ENCODE data around the gene TACSTD2.
"Not testable (repeated sequence)": the region's sequence is repeated elsewhere in the genome, so short reads cannot be mapped to it uniquely, and the experiment has no call there.

Gene TACSTD2

DNA sequence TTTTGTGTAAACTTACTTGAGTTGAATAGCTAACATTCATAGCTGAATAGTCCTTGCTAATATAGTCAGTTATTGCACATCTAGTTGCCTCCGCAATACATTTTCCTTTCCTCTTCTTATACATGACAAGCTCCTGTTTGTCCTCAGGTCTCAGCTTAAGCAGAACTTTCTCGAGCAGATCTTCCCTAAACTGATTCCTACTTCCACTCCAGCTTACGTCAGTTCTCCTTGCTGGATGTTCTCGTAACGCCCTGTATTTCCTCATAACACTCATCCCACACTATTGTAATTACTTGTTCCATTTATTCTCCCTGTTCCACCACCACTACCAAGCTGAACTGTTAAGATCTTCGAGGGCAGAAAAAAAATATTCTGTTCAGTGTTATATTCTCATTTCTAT lies 15.4 kb downstream of the TACSTD2 start:
- no peak for DNase-seq

DNA sequence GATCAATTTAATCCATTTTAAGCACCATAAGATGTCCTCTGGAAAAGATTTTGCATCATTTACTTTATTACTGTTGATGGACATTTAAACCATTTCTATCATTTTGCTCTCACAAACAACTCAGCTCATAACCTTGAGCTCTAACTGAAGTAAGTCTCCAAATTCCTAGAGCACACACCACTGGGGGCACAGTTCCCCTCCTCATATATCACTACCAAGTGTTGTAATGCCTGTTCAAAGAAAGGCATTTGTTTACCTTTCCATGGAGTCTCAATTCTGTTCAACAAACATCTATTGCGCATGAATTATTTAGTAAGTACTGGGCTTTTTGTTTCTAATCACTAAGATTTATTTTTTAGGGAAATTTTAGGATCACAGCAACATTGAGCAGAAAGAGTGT lies 21.7 kb downstream of the TACSTD2 start:
- DNase-seq: no peak

DNA sequence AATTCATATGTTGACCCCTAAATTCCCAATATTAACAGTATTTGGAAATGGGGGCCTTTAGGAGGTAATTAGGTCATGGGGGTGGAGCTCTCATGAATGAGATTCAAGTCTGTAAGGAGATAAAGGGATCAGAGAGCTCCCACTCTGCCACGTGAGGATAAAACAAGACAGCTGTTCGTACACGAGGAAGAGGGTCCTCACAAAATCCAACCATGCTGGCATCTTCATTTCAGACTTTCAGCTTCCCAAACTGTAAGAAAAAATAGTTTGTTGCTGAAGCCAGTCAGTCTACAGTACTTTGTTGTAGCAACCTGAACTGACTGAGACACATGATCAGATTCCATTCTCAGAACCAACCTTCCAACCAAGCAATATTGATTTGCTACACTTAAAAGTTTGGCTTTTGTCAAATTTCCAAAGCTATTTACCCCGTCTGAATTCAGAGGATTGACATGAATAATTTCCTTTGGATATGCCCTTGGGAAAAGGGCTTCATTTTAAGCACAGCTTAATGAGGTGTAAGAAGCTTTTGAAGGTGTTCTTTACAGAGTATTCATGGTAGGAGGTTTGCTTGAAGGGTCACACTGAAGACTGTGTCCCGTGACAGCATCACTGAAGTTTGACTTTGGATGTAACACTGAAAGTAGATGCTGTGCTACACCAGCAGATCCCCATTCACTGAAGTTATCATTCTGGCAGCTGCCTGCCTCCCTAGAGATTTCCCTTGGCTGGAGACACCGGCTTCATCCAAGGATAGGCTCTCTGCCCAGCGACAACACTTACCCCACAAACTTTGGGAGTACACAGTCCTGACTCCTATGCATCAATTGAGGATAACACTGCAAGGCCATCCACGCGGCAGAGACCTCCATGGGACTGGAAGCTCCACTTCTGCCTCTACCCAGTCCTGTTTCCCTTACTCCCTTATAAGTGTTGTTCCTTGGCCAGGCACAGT lies 25.6 kb downstream of the TACSTD2 start:
- DNase-seq: no peak

DNA sequence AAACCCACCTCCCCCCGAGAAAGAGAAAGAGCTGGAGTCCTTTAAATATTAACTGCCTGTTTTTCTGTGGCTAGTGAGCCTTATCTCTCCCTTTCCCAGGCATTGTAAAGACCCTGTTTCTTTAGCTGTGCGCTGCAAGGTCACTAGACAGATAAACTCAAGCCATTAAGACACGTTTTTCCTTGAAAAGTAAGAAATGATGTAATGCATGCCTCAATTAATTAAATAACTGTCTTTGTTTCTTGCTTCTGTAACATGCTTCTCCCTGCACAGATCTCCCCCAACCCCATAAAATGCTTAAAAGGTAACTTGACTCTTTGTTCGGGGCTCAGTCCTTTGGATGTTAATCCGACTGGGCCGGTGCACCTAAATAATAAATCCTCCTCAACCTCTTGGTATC lies 27.8 kb downstream of the TACSTD2 start:
- DNase-seq: not testable (repeated sequence)

DNA sequence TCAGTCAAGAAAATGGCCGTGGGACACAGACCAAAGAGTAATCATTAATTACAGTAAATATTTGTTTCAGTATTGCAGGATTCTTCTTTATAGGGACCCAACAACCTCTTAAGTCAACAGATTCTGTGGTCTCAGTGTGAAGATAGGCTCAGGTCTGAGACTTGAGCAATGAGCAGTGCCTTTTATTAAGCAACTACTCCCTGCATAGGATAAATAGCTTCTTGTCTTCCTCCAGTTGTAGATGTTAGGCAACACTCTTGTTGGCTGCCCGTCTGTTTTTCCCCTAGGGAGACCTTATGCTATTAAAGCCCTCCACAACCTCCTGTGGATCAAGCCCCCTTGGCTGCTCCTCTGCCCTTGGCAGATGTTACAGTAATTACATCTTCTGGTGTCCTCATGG lies 28.7 kb downstream of the TACSTD2 start:
- DNase-seq: no peak

DNA sequence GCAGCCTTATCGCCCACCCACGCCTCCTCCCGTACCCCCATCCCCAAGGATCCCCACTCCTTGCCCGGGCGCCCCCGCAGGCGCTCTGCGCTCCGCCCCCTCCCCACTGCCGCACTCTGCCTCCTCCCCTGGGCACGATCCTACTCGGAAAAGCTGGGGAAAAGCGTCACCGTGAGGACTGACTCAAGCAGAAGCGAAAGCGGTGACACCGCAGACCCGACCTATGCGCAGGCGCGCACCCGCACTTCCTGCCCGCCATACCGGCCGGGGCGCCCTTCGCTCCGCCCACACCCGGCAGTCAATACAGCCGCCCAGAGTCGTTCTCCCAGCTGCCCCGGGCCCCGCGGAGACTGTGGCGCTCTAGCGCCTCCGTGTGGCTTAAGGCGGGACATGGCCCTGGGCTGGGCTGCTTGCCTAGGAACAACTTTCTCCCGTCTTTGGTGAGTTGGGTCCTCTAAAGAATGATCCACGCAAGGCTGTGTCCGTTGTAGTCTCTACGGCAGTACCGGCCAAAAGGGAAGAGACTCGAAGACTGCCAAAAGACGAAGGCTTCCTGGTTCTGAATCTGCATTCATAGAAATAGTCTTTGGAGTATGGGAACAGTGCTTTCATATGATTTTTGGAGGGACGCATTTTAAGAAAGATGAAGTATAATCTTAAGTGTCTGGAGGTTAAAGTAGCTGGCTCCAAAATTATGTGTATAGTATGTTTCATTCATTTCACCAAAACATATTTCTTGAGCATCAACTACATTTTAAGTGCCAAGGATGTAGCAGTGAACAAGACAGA lies 30.3 kb downstream of the TACSTD2 start, which contains the start of gene OMA1:
OMA1 (minus strand) TSS at position 207 of the 789 bp plus-strand sequence. CDS start 7,432 bp downstream, outside the sequence.
- peak; percentile 93 to 97 (median 96) for DNase-seq

DNA sequence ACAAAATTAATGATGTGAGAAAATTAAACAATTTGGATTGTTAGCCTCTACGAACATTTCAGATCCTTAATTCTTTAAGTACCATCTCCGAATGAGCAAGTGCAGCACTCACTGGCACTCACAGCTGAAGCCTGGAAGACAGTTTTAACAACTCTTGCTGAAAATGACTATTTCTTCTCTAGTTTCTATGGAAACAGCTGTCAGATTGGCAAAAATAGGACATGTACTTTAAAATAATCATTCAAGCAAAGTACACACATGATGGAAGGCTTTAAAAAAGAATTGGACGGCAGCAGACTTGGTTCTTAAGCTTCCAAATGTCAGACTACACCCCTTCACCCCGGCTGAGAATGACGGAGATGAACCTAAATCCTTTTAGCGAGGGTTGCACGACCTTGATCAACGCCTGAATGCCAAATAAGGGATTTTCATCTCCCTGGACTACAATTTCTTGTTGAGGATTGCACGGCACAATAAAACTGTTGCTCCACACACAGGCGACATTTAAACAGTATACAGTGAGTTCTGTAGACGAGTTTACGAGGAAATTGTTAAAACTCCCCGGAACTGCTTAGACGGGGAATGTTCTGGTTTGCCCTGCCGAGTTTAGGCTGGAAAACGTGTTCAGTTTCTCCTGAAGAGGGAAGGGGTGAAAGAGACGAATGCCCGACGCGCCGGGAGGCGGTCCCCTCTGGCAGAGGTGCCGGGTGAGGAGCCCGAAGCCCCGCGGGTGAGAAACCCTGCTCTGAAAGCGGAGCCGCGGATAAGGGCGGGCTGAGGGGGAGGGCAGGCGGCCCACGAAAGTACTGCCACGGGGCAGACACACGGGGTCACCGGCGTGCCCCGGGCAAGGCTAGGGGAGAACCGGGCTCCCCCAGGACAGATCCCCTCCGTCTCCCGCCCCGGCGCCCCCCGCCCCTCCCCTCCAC lies 31.2 kb downstream of the TACSTD2 start:
- peak; percentile 70 to 88 (median 80) for DNase-seq

DNA sequence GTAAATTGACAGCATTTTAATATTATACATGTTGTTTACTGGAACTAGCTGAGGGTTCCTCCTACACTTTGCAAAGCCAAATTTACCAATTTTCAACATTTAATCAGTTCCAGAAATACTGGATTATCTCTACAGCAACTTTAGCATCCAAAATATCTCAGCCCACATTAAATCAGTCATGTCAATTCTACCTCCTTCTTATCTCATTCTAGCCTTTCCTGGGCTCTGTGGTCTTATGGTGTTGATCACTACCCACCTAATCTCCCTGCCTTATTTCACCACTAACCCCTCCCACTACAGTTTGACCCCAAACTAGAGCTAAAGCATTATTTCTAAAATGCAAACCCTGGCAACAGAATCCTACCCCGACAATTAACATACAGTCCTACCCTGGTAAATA lies 33.8 kb downstream of the TACSTD2 start:
- DNase-seq: no peak

DNA sequence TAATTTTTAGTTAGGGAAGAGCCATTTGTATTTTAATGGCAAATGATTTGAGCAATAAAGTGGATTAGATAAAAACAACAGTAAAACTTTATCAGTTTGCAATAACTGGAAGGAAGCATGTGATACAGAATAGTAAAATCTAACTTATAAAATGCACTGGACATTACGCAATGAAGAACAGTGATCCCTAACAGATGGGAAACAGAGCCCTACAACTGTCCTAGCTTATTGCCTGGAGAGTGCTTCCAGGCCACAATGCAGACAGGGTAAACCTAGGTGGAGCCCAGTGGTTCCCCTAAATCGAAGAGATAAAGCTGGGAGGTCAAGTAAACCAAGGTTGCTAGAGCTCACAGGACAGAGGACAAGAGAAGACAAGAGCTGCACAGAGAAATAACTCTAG lies 37.5 kb downstream of the TACSTD2 start:
- no peak for DNase-seq

DNA sequence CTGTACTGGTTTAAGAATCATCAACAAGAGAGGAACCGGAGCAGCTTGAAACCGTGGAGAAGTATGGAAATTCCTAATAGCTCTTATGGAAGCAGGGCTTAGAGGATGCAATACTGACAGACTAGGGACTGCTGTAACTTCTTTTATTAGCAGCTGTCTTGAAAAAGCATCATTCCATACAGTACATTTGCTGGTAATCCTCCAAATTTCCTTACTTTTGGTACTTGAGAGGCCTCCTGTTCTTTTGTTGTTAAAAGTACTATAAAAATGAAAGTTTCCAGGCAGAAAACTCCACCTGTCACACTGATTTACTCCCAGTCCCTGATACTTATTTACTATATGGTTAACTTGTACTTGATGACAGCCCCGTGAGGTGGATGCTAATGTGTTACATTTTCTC lies 38.2 kb downstream of the TACSTD2 start:
- DNase-seq: no peak

DNA sequence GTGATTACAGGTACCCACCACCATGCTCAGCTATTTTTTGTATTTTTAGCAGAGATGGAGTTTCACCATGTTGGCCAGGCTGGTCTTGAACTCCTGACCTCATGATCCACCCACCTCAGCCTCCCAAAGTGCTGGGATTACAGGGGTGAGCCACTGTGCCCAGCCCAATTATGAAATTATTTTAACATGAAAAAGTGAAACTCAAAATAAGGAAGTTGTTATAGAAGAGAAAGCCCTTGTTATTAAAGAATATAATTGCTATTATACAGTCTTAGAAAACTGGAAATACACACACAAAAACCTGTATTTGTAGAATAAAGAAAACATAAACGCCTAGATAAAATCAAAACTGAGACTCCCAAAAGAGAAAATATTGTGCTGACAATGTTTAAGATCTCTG lies 45.2 kb downstream of the TACSTD2 start:
- not testable (repeated sequence) for DNase-seq

DNA sequence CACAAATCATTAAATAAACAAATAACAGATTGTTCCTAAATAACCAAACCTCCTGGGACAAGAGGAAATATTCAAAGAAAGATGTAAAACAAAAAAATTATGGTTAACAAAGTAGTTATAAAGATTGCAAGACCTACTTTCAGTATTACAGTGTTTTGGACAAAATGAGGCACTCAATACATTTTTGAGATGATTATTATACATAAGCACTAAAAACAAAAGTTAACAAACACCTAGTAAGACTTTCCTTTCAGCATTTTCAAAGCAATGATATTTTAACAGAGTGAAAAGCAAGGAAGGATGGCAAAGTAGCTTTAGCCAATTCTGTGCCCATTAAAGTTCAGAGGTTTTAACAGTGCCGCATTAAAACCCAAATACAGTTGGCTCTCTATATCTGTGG lies 47.8 kb downstream of the TACSTD2 start:
- DNase-seq: no peak

DNA sequence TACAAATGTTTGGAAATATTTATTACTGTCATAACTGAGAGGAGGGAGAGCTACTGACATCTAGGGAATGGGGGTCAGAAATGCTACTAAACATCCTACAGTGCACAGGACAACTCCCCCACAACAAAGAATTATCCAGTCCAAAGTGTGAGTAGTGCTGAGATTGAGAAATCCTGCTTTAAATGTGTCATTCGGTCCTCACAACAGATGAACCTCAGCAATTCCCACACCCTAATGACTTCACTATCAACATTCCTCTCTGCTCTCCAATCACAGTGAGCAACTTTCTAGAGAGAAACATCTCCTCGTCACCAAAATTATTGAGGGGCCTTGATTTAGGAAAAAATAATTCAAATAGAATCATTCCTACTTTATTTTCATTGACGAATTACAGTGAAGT lies 48.5 kb downstream of the TACSTD2 start:
- DNase-seq: no peak

Measured in stimulated activated naive CD4-positive, alpha-beta T cell (primary cell).